HCT116 (cell line): ENCODE data around the gene SERINC1.

ENCODE experiments used
- CTCF ChIP-seq, 3 experiments: fragments of 200-600 bp in 1 of 3; sonication (generic) in 1 of 3; IDR thresholded peaks in 2 of 3; conservative IDR thresholded peaks in 1 of 3; 2 replicates each; pipeline ENCODE4 v1.5.1; 2012 to 2017; ENCODE audit warnings: low read depth in 2 of 3, low read length in 2 of 3, antibody characterized with exemption in 1 of 3, borderline replicate concordance in 1 of 3, control low read depth in 1 of 3, mild to moderate bottlenecking in 1 of 3, mixed read lengths in 1 of 3, mixed run types in 1 of 3, moderate library complexity in 1 of 3; ENCODE audit not compliant: insufficient read depth in 1 of 3
- MAX ChIP-seq: IDR thresholded peaks from 2 replicates; pipeline ENCODE4 v1.6.1; 2012
- RAD21 ChIP-seq: IDR thresholded peaks from 2 replicates; pipeline ENCODE4 v1.6.1; 2012; ENCODE audit warnings: low read depth, mild to moderate bottlenecking
- SRF ChIP-seq: IDR thresholded peaks from 2 replicates; pipeline ENCODE4 v1.6.1; 2012; ENCODE audit warnings: low read depth

- TF ChIP-seq MAX (no peak), RAD21 (no peak), SRF (no peak), CTCF (IDR thresholded peaks at IDR 0.05 in 2 of 3, conservative IDR thresholded peaks at IDR 0.05 in 1 of 3; ENCODE audit: borderline replicate concordance in 1 of 3, insufficient read depth in 1 of 3, low read depth in 2 of 3, low read length in 2 of 3) (no peak)
These were observed 16.9 kb downstream of the SERINC1 start for GRCh38 chr6:122454673-122455072.
